Activated naive CD4-positive, alpha-beta T cell treated with Interleukin-2 at 50 U/mL for 16 hours (primary cell): Measurements from ENCODE around the gene PAFAH1B1.

Source experiments
- DNase-seq: peaks from one replicate; pipeline ENCODE4 v3.0.0-alpha.2; 2020

Gene PAFAH1B1

DNA sequence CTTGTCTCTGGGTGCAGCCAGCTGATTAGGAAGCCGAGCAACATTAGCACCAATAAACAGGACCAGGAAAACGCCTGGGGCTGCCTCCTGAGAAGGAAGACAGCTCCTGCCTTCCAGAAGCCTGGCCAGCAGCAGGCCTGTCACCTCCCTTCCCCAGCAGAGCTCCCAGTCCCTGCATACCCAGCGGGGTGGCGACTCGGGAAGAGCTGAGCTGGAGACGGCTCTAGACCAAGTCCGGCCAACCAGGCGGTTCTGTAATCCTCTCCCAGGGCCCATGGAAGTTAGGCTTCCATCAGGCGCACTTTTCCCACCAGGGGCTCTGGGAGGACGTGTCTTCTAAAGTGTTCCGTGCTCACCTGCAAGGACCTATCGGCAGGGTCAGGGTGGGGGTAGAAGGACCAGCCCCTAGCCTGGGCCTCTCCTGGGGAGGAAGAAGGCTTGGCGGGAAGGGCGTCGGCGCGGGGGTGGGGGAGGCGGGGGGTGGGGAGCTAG lies 130.1 kb downstream of the PAFAH1B1 start:
- no peak for DNase-seq

GRCh38 chr17:2723997-2724783 lies 130.7 kb downstream of the PAFAH1B1 start:
- no peak for DNase-seq

DNA sequence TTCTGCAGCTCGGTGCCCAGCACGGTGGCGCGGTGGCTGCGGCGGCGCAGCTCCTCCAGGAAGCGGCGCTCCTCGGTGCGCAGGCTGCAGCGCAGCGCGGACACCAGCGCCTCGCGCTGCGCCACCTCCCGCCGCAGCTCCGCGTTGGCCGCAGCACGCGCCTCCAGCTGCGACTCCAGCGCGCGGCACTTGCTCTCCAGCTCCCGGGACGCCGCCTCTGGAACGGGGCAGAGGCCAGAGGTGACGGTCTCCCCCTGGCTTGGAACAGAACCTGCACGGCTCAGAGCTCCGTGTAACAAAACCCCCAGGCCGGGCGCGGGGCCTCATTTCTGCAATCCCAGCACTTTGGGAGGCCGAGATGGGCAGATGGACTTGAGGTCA lies 131.3 kb downstream of the PAFAH1B1 start:
- DNase-seq: peak; percentile 42

GRCh38 chr17:2730764-2731353 lies 137.4 kb downstream of the PAFAH1B1 start:
- no peak for DNase-seq

- DNase-seq: no peak
These were observed 138.4 kb downstream of the PAFAH1B1 start for GRCh38 chr17:2731807-2732206.

DNA sequence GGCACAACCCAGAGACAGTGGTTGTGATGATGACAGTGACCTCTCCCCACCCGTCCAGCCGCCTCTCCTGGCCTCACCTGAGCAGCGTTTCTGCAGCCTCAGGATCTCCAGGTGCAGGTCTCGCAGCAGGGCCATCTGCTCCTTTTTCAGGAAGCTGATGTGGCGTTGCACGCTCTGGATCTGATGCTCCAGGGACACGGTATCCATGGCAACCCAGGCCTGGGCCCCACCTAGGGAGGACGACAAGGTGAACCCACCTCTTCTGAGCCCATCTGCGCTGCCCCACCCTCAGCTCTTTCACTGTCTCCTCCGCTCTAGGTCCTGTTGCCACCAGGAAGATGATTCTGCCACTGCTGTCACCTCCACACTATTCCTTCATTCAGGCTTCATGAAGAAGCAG lies 141.5 kb downstream of the PAFAH1B1 start:
- DNase-seq: no peak
